ENCODE data around the gene PON3. TPM values are rescaled to one million over a fixed set of nuclear protein-coding genes. Genes with fewer than 3 reads are reported as not detected.
A peak's percentile ranks its signal among the peaks of the same experiment; 100 is the strongest.

PON3 gene
- total RNA-seq, 1 experiment from 2014 or later = not detected

GRCh38 chr7:95324431-95324830 lies 71.7 kb downstream of the PON3 start, which contains the start of gene PON1:
PON1 (minus strand) TSS chr7:95324532; CDS start chr7:95324475, 57 bp downstream.
- H4K5ac ChIP-seq (ENCODE audit: insufficient read length, low read depth, low read length) = no peak within 1 kb of the TSS
- no peaks in the 10 kb centered on the region for H3K9me3 ChIP-seq (ENCODE audit: control insufficient read depth, low read depth, low read length)
- H3K9me3 Mint-ChIP-seq = no peaks in the 10 kb centered on the region
- peak within 1 kb of the TSS; percentile 0 for H2AFZ ChIP-seq (ENCODE audit: low read length)
- no peak within 1 kb of the TSS for H3T11ph ChIP-seq (ENCODE audit: low read length)
- no peak within 1 kb of the TSS for H4K8ac ChIP-seq (replicated peaks; ENCODE audit: insufficient read length, low read depth, low read length)
- WGBS (ENCODE audit: extremely low coverage, insufficient read length, low lambda C conversion rate) = no CpG with 5 or more reads among the region's 20 CpGs
- TF ChIP-seq CTCF (conservative IDR thresholded peaks at IDR 0.05) = no peak
- H3K27ac ChIP-seq (ENCODE audit: insufficient read length, low read depth, low read length) = no peak within 1 kb of the TSS
- H3K79me2 ChIP-seq (ENCODE audit: insufficient read depth, low read length) = no peaks in the 10 kb centered on the region
- H3K27me3 Mint-ChIP-seq (ENCODE audit: low read depth) = peaks cover 23% of the 10 kb centered on the region
- H3K23ac ChIP-seq (ENCODE audit: insufficient read length, low read depth, low read length) = no peak within 1 kb of the TSS
- H4K20me1 ChIP-seq (ENCODE audit: control insufficient read depth, insufficient read depth, insufficient read length) = no peaks in the 10 kb centered on the region
- H3K27me3 ChIP-seq (ENCODE audit: insufficient read depth, low read length) = peaks cover 2% of the 10 kb centered on the region; the same call in 1 of the 2 replicates
- H3K9ac ChIP-seq (ENCODE audit: extremely low read depth, insufficient read length, low read length) = no peak within 1 kb of the TSS
- no peak within 1 kb of the TSS for H3K56ac ChIP-seq (ENCODE audit: insufficient read length, low read depth, low read length)
- peaks cover 3% of the 10 kb centered on the region for H3K23me2 ChIP-seq (ENCODE audit: insufficient read length, low read depth, low read length, poor library complexity, severe bottlenecking)
- H2BK20ac ChIP-seq (ENCODE audit: low read depth, low read length, poor library complexity, severe bottlenecking) = no peak within 1 kb of the TSS
- H3K4me3 Mint-ChIP-seq = peak within 1 kb of the TSS; percentile 51; a peak in 3 of 5 replicates
- no peak within 1 kb of the TSS for H3K27ac Mint-ChIP-seq
- peak within 1 kb of the TSS; percentile 70; the same call in 1 of the 2 replicates for H3K14ac ChIP-seq (ENCODE audit: insufficient read depth, low read length)
- H4K91ac ChIP-seq (ENCODE audit: insufficient read length, low read depth, low read length) = no peak within 1 kb of the TSS
- no peak within 1 kb of the TSS for H2BK120ac ChIP-seq (ENCODE audit: low read depth, low read length, poor library complexity, severe bottlenecking)
- H3K4me2 ChIP-seq (ENCODE audit: insufficient read depth, insufficient read length, low read length) = peak within 1 kb of the TSS; percentile 57
- peak within 1 kb of the TSS; percentile 44 for H3K18ac ChIP-seq (ENCODE audit: insufficient read length, low read depth, low read length)
- no peak within 1 kb of the TSS for H2BK12ac ChIP-seq (ENCODE audit: insufficient read length, low read depth, low read length)
- H3K36me3 Mint-ChIP-seq (ENCODE audit: insufficient read depth in 1 of 3, low read depth in 3 of 3) = no peaks in the 10 kb centered on the region
- no peak within 1 kb of the TSS for H2AK5ac ChIP-seq (ENCODE audit: insufficient read length, low read length)
- no peaks in the 10 kb centered on the region for H3K4me1 ChIP-seq (ENCODE audit: insufficient read depth, low read length)
- H3K4ac ChIP-seq (ENCODE audit: low read depth, low read length) = no peak within 1 kb of the TSS
- H3K79me1 ChIP-seq (ENCODE audit: insufficient read depth, low read depth, low read length, poor library complexity, severe bottlenecking) = no peaks in the 10 kb centered on the region
- peak; percentile 81 for DNase-seq
- no peak within 1 kb of the TSS for H2BK5ac ChIP-seq (ENCODE audit: insufficient read length, low read length)
- H2BK15ac ChIP-seq (ENCODE audit: low read depth, low read length) = no peak within 1 kb of the TSS
- H3K4me1 Mint-ChIP-seq = peaks cover 11 to 18% of the 10 kb centered on the region in 2 experiments
